ENCODE measurements around the gene NXNL2. TPM values are rescaled to one million over a fixed set of nuclear protein-coding genes. Genes with fewer than 3 reads are reported as not detected.

NXNL2 gene
- total and polyA plus RNA-seq, 10 of the 15 experiments (the other 5 are each of a cell fraction or from before 2014, with no cell fraction given): not detected

DNA sequence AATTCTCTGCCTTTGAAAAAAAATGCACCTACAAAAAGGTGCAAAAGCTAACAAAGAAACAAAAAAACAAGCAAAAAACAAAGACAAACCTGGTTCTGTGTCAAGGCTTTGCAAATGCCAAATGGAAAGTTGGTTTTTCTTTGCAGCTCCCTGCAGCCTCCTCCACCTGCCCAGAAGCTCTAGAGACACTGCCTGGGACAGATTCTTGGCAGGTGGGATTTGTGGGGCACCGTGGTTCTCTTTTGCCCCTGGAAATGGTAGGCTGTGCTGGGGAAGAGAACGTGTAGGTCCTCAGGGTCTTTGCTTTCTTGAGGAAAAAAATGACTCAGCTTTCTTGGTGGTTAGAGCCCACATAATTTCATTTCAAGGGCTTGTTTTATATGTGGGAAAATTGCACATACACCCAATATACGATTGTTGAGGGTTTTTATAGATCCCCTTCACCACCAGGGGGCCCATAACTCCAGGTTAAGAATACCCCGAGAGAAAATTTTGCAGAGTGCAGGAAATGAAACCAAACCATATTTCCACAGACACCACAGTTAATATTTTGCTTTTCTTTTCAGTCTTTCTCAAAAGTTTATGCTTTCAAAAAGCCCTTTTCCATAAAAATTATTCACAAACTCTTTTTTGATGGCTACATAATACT lies 58.7 kb downstream of the NXNL2 start (continued):
- TF ChIP-seq JUND (IDR thresholded peaks at IDR 0.05; ENCODE audit: low read depth, low read length) (no peak), TCF7 (IDR thresholded peaks at IDR 0.05; ENCODE audit: borderline replicate concordance) (no peak), ZNF217 (IDR thresholded peaks at IDR 0.05) (no peak), CEBPZ (IDR thresholded peaks at IDR 0.05; ENCODE audit: low read depth, low read length) (no peak), CHD2 (IDR thresholded peaks at IDR 0.05; ENCODE audit: borderline replicate concordance, low read depth, low read length) (no peak), KDM1A (IDR thresholded peaks at IDR 0.05; ENCODE audit: borderline replicate concordance) (no peak), IKZF1 (conservative IDR thresholded peaks at IDR 0.05) (no peak), NFYA (IDR thresholded peaks at IDR 0.05; ENCODE audit: borderline replicate concordance, low read depth, low read length) (no peak), POLR2AphosphoS2 (IDR thresholded peaks at IDR 0.05; ENCODE audit: low read depth, low read length) (no peak), YBX1 (IDR thresholded peaks at IDR 0.05) (no peak), CEBPB (IDR thresholded peaks at IDR 0.05; ENCODE audit: borderline replicate concordance in 1 of 2, low read depth in 2 of 2, low read length in 2 of 2) (no peak)
- TF ChIP-seq, protein P1, sequence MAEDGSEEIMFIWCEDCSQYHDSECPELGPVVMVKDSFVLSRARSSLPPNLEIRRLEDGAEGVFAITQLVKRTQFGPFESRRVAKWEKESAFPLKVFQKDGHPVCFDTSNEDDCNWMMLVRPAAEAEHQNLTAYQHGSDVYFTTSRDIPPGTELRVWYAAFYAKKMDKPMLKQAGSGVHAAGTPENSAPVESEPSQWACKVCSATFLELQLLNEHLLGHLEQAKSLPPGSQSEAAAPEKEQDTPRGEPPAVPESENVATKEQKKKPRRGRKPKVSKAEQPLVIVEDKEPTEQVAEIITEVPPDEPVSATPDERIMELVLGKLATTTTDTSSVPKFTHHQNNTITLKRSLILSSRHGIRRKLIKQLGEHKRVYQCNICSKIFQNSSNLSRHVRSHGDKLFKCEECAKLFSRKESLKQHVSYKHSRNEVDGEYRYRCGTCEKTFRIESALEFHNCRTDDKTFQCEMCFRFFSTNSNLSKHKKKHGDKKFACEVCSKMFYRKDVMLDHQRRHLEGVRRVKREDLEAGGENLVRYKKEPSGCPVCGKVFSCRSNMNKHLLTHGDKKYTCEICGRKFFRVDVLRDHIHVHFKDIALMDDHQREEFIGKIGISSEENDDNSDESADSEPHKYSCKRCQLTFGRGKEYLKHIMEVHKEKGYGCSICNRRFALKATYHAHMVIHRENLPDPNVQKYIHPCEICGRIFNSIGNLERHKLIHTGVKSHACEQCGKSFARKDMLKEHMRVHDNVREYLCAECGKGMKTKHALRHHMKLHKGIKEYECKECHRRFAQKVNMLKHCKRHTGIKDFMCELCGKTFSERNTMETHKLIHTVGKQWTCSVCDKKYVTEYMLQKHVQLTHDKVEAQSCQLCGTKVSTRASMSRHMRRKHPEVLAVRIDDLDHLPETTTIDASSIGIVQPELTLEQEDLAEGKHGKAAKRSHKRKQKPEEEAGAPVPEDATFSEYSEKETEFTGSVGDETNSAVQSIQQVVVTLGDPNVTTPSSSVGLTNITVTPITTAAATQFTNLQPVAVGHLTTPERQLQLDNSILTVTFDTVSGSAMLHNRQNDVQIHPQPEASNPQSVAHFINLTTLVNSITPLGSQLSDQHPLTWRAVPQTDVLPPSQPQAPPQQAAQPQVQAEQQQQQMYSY (CRISPR knock-in tag; IDR thresholded peaks at IDR 0.05): no peak
- TF ChIP-seq, protein P2, sequence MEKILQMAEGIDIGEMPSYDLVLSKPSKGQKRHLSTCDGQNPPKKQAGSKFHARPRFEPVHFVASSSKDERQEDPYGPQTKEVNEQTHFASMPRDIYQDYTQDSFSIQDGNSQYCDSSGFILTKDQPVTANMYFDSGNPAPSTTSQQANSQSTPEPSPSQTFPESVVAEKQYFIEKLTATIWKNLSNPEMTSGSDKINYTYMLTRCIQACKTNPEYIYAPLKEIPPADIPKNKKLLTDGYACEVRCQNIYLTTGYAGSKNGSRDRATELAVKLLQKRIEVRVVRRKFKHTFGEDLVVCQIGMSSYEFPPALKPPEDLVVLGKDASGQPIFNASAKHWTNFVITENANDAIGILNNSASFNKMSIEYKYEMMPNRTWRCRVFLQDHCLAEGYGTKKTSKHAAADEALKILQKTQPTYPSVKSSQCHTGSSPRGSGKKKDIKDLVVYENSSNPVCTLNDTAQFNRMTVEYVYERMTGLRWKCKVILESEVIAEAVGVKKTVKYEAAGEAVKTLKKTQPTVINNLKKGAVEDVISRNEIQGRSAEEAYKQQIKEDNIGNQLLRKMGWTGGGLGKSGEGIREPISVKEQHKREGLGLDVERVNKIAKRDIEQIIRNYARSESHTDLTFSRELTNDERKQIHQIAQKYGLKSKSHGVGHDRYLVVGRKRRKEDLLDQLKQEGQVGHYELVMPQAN (conservative IDR thresholded peaks at IDR 0.05): no peak
- TF ChIP-seq, protein P3, sequence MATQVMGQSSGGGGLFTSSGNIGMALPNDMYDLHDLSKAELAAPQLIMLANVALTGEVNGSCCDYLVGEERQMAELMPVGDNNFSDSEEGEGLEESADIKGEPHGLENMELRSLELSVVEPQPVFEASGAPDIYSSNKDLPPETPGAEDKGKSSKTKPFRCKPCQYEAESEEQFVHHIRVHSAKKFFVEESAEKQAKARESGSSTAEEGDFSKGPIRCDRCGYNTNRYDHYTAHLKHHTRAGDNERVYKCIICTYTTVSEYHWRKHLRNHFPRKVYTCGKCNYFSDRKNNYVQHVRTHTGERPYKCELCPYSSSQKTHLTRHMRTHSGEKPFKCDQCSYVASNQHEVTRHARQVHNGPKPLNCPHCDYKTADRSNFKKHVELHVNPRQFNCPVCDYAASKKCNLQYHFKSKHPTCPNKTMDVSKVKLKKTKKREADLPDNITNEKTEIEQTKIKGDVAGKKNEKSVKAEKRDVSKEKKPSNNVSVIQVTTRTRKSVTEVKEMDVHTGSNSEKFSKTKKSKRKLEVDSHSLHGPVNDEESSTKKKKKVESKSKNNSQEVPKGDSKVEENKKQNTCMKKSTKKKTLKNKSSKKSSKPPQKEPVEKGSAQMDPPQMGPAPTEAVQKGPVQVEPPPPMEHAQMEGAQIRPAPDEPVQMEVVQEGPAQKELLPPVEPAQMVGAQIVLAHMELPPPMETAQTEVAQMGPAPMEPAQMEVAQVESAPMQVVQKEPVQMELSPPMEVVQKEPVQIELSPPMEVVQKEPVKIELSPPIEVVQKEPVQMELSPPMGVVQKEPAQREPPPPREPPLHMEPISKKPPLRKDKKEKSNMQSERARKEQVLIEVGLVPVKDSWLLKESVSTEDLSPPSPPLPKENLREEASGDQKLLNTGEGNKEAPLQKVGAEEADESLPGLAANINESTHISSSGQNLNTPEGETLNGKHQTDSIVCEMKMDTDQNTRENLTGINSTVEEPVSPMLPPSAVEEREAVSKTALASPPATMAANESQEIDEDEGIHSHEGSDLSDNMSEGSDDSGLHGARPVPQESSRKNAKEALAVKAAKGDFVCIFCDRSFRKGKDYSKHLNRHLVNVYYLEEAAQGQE (IDR thresholded peaks at IDR 0.05; ENCODE audit: low read depth, low read length): no peak
- TF ChIP-seq, protein P4, sequence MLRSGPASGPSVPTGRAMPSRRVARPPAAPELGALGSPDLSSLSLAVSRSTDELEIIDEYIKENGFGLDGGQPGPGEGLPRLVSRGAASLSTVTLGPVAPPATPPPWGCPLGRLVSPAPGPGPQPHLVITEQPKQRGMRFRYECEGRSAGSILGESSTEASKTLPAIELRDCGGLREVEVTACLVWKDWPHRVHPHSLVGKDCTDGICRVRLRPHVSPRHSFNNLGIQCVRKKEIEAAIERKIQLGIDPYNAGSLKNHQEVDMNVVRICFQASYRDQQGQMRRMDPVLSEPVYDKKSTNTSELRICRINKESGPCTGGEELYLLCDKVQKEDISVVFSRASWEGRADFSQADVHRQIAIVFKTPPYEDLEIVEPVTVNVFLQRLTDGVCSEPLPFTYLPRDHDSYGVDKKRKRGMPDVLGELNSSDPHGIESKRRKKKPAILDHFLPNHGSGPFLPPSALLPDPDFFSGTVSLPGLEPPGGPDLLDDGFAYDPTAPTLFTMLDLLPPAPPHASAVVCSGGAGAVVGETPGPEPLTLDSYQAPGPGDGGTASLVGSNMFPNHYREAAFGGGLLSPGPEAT (IDR thresholded peaks at IDR 0.05; ENCODE audit: low read depth): no peak
